GM06990 (cell line): ENCODE results near the gene MSI2.

Experiments used
- DNase-seq: peaks from one replicate; pipeline ENCODE4 v3.0.0-alpha.2; 2011; ENCODE audit not compliant: insufficient read length; ENCODE audit errors: extremely low read depth
- H3K27me3 ChIP-seq: replicated peaks from 2 replicates; pipeline ENCODE4 v1.6.0; 2011; ENCODE audit warnings: low read length; ENCODE audit not compliant: control insufficient read depth, insufficient read depth
- H3K36me3 ChIP-seq: 2 replicates; pipeline ENCODE4 v1.5.1; 2011; ENCODE audit warnings: low read length; ENCODE audit not compliant: control insufficient read depth, insufficient read depth
- H3K4me3 ChIP-seq: replicated peaks from 2 replicates; pipeline ENCODE4 v1.5.1; 2011; ENCODE audit warnings: low read depth, mild to moderate bottlenecking, control low read depth, low read length
- CTCF ChIP-seq: IDR thresholded peaks from 2 replicates; pipeline ENCODE4 v1.5.1; 2011; ENCODE audit warnings: low read length, control low read depth, mild to moderate bottlenecking, inconsistent platforms; ENCODE audit not compliant: insufficient read depth, poor library complexity, severe bottlenecking

Gene MSI2

GRCh38 chr17:57289130-57289529 is 32.8 kb downstream of the MSI2 start:
- Histone ChIP-seq H3K27me3 (no peaks in the 10 kb centered on the region), H3K36me3 (peaks cover 3% of the 10 kb centered on the region), H3K4me3 (no peak overlapping the region)
- no peak for DNase-seq
- TF ChIP-seq CTCF = no peak

GRCh38 chr17:57289613-57290012 is 33.3 kb downstream of the MSI2 start:
- TF ChIP-seq CTCF = no peak
- peaks cover 4% of the 10 kb centered on the region for H3K36me3 ChIP-seq
- no peak overlapping the region for H3K4me3 ChIP-seq
- H3K27me3 ChIP-seq = no peaks in the 10 kb centered on the region
- no peak for DNase-seq

GRCh38 chr17:57290981-57291380 is 34.7 kb downstream of the MSI2 start:
- no peak for DNase-seq
- Histone ChIP-seq H3K4me3 (no peak overlapping the region), H3K36me3 (peaks cover 4% of the 10 kb centered on the region), H3K27me3 (no peaks in the 10 kb centered on the region)
- TF ChIP-seq CTCF = no peak

- Histone ChIP-seq H3K36me3 (peaks cover 3% of the 10 kb centered on the region), H3K4me3 (no peak overlapping the region), H3K27me3 (no peaks in the 10 kb centered on the region)
- no peak for TF ChIP-seq CTCF
- no peak for DNase-seq
Observed at GRCh38 chr17:57292091-57292490, 35.8 kb downstream of the MSI2 start.

- no peaks in the 10 kb centered on the region for H3K27me3 ChIP-seq
- H3K4me3 ChIP-seq = no peak overlapping the region
- TF ChIP-seq CTCF = no peak
- peaks cover 1% of the 10 kb centered on the region for H3K36me3 ChIP-seq
- no peak for DNase-seq
Observed at GRCh38 chr17:57293077-57293476, 36.8 kb downstream of the MSI2 start.

- H3K27me3 ChIP-seq = no peaks in the 10 kb centered on the region
- peaks cover 4% of the 10 kb centered on the region for H3K36me3 ChIP-seq
- DNase-seq = no peak
- no peak overlapping the region for H3K4me3 ChIP-seq
- TF ChIP-seq CTCF = no peak
Observed at GRCh38 chr17:57294101-57294500, 37.8 kb downstream of the MSI2 start.
